Activated effector memory CD4-positive, alpha-beta T cell treated with anti-CD3 and anti-CD28 coated beads, Interleukin-2, amount 50 U/mL, for 16 hours (primary cell): ENCODE data around the gene PIGH.
"Not testable (repeated sequence)": the region's sequence is repeated elsewhere in the genome, so short reads cannot be mapped to it uniquely, and the experiment has no call there.

Source experiments
- DNase-seq: peaks from one replicate; pipeline ENCODE4 v3.0.0-alpha.2; 2020

PIGH gene

GRCh38 chr14:67607646-67608045, 7.6 kb upstream of the PIGH start:
- DNase-seq, result no peak

- DNase-seq, result no peak
Observed at GRCh38 chr14:67602995-67603545, 3.0 kb upstream of the PIGH start.

- DNase-seq, result no peak
Observed at GRCh38 chr14:67602076-67602475, 2.0 kb upstream of the PIGH start.

DNA sequence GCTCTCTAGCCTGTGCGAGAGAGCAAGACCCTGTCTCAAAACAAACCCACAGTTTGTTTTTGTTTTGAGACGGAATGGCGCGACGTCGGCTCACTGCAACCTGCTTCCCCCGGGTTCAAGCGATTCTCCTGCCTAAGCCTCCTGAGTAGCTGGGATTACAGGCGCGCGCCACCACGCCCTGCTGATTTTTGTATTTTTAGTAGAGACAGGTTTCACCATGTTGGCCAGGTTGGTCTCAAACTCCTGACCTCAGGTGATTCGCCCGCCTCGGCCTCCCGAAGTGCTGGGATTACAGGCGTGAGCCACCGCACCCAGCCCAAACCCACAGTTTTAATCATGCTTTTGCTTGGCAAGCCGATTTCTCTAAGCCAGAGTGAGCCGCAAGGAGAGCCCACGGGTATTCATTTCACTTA, 500 bp upstream of the PIGH start:
- not testable (repeated sequence) for DNase-seq

DNA sequence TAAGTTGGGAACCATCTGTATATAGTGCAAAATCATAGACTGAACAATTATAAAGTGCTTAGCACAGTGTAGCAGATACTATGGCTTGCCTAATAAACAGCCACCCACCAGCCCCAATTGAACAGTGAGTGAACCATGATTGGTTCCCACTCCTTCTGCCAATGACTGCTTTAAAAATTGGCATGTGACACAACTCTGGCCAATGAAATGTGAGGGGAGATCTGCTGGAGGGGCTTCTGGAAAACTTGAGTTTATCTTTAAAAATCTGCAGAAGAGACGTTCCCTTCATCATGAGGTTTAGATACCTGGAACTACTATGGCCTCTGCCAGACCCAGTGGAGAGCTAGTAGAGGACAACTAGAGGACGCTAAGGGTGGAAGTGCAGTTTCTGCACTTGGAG, 4.7 kb downstream of the PIGH start:
- DNase-seq, result no peak

- DNase-seq, result not testable (repeated sequence)
Observed at GRCh38 chr14:67593650-67594049, 6.4 kb downstream of the PIGH start.

DNA sequence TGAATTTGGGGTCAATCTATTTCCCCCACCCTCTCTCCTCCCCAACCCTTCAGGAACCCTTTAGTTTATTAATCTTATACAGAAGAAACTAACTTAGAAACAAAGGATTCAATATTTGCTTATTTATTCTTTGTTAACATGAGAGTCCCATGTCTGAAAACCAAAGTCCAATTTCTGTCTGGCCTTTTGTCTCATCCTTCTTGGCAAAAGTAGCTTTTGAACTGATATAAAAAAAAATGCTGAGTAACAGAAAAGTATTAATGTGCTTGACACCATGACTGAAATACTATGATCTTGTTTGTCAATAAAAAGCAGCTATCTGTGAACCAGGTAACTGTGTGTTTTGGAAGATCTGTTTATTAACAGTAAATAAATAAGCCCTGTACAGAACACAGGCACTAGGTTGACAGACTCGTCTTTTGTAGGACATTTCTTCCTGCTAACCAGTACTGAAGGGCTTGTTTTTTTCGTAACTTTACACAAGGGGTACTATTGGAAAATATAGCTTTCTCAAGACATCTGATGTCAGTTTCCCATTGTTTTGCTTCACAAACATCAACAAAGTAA, 10.8 kb downstream of the PIGH start:
- DNase-seq, result no peak

DNA sequence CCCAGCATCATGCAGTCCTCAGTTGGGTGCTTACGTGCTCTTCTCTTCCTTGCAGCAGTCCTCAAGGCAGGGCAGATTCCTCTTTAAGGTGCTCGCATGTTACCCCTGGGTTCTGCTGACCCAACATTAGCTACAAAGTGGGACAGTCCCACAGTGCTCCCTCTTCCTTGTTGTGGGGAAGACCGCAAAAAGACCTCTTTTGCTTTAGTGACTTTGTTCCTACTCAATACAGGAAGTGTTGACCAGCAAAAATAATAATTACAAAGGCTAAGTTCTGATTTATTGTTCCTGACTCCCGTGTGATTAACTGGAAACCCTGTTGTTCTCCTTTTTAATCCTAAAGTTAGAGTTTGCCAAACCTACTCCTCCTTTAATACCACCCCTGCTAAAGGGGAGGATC, 13.7 kb downstream of the PIGH start:
- no peak for DNase-seq

DNA sequence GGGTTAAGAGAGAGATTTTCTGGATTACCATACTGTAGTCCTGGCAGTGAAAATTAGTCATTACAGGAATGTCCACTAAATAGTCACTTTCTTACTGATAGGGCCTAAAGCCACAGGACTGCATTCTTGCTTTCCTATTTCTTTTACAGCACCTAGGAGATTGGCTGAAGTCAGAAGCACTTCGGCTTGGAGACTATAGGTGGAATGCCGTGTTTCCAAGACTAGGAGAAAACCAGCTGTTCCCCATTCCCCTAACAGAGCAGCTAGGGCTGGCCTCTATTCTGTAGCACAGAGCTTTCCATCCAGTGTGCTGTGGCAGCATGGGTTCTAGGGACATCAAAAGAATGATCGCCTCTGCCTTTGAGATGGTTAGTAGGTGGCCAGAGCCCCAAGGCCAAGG, 15.1 kb downstream of the PIGH start:
- no peak for DNase-seq

- peak; percentile 62 for DNase-seq
Observed at GRCh38 chr14:67583711-67584644, 16.1 kb downstream of the PIGH start.

GRCh38 chr14:67582061-67582460, 18.0 kb downstream of the PIGH start:
- DNase-seq, result peak; percentile 28

DNA sequence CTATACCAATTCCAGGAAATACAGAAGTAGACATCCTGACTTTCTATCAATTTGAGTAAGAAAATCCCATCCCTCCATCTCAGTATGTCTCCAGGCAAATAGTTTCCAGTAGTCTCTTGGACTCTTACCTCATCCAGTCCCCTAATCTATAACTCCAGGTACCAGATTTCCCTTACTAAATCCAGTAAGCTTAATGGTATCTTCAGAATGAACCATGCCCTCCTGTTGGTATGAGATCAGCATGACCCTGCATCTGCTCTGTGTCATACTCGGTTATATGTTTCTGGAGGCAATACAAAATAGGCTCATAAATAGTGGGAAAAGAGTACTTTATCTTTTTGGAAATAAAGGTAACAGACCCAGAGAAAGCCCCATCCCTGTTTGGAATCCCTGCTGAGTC, 18.4 kb downstream of the PIGH start:
- DNase-seq, result no peak

- DNase-seq, result peak; percentile 53
Observed at GRCh38 chr14:67580336-67581171, 19.5 kb downstream of the PIGH start.

DNA sequence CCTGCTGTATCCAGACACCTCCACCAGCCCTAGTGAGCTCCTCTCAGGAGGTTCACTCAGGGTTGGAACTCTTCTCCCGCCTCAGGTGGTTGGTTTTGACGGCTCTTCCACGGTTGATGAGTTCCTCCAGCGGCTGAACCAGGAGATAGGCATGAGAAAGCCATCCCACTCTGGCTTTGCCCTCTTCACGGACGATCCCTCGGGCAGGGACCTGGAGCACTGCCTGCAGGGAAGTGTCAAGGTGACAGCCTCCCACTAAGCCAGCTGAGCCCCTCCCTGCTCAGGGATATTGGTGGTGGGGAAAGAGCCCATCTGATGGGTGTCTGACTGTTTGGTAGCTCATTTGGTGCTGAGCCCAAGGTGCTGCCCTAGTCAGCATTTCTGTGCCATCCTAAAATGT, 20.4 kb downstream of the PIGH start:
- peak; percentile 47 for DNase-seq

GRCh38 chr14:67579040-67579439, 21.0 kb downstream of the PIGH start:
- DNase-seq, result peak; percentile 24

- peak; percentile 52 for DNase-seq
Observed at GRCh38 chr14:67577909-67578749, 21.9 kb downstream of the PIGH start.

DNA sequence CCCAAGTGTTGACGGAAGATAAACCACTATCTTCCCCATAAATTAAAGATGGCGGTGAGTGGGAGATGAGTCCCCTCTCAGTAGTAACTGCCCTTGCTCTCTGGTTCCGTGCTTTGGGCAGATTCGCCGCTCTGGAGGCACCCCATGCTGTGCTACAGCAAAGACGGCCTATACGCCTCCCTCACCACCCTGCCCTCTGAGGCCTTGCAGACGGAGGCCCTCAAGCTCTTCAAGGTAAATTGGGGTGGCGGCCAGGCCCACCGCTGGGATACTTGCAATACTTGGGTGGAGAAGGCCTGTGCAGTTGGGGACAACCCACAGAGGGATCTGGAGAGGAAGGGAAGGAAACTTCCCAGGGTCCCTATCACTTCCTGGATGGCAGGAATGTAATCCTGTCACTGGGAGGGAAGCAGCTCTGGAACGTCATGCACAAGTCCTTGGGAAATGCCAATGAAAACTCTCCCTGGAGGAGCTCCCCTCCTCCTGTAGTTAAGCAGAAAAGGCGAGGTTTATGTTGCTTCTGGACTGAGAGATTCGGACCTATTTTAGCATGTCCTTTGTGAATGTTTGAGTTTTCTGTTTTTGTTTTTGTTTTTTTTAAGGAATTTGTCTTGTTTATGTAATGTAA, 22.8 kb downstream of the PIGH start:
- DNase-seq, result peak; percentile 25

- DNase-seq, result peak; percentile 48
Observed at GRCh38 chr14:67576216-67576955, 23.7 kb downstream of the PIGH start.

DNA sequence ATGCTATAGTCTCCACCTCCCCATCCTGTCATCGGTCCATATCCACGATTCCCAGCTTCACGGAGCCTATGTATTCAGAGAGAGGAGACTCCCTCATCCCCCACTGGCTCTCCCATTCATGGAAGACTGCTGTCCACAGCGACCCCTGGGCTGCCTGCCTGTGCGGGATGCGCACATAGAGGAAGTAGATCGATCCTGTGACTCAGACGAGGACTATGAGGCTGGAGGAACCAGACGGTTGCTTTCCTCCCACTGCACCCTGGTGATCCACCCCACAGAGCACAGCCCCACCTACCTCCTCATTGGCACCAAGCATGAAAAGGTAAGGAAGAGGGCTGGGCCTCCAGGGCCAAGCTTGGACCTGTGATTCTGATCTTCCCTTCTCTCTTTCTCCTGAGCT, 24.4 kb downstream of the PIGH start:
- DNase-seq, result peak; percentile 19

DNA sequence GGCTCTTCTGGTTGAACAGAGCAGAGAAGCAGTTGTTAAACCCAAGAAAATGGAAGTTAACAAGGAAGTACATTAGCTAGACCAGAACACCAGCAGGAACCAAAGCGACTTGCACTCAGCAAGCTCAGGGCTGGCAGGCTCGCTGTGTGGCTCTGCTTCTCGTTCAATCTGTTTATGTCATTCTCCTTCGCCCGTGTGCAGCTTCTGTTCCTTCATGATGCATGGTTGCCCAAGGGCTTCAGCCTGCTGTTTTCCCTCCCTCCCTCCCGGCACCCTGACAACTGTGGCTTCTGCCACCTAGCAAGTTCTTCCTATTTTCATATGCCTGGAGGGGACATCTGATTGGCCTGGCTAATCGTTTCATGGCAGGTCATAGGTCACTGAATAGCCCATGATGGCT, 25.3 kb downstream of the PIGH start:
- peak; percentile 30 for DNase-seq

- DNase-seq, result peak; percentile 55
Observed at GRCh38 chr14:67574156-67574555, 25.9 kb downstream of the PIGH start.
